GM18502 (cell line): Measurements from ENCODE around the gene FAM210A.
"Not testable (repeated sequence)": the region's sequence is repeated elsewhere in the genome, so short reads cannot be mapped to it uniquely, and the experiment has no call there.

Experiments
- ATAC-seq: cut with Tn5 transposase; IDR thresholded peaks from one replicate; pipeline ENCODE4 v1.9.1; 2021; ENCODE audit warnings: mild to moderate bottlenecking; ENCODE audit not compliant: unreplicated experiment, poor library complexity

FAM210A gene

GRCh38 chr18:13710414-13710831, 15.9 kb downstream of the FAM210A start:
- ATAC-seq, result no peak

- ATAC-seq, result no peak
Observed at GRCh38 chr18:13703899-13704298, 22.5 kb downstream of the FAM210A start.

- no peak for ATAC-seq
Observed at GRCh38 chr18:13700153-13700552, 26.2 kb downstream of the FAM210A start.

GRCh38 chr18:13696961-13697360, 29.4 kb downstream of the FAM210A start:
- no peak for ATAC-seq

GRCh38 chr18:13695337-13695736, 31.0 kb downstream of the FAM210A start:
- ATAC-seq, result not testable (repeated sequence)

- ATAC-seq, result not testable (repeated sequence)
Observed at GRCh38 chr18:13690060-13690459, 36.3 kb downstream of the FAM210A start.

- no peak for ATAC-seq
Observed at GRCh38 chr18:13688191-13689136, 37.9 kb downstream of the FAM210A start.

- ATAC-seq, result no peak
Observed at GRCh38 chr18:13684546-13684945, 41.8 kb downstream of the FAM210A start.

- no peak for ATAC-seq
Observed at GRCh38 chr18:13681701-13682100, 44.7 kb downstream of the FAM210A start.

- no peak for ATAC-seq
Observed at GRCh38 chr18:13680612-13681011, 45.7 kb downstream of the FAM210A start.

GRCh38 chr18:13677350-13677749, 49.0 kb downstream of the FAM210A start:
- not testable (repeated sequence) for ATAC-seq

GRCh38 chr18:13676471-13676870, 49.9 kb downstream of the FAM210A start:
- no peak for ATAC-seq

- no peak for ATAC-seq
Observed at GRCh38 chr18:13672657-13673056, 53.7 kb downstream of the FAM210A start.

- no peak for ATAC-seq
Observed at GRCh38 chr18:13661779-13662256, 64.5 kb downstream of the FAM210A start.

- no peak for ATAC-seq
Observed at GRCh38 chr18:13661051-13661778, 65.1 kb downstream of the FAM210A start.

GRCh38 chr18:13660510-13660909, 65.8 kb downstream of the FAM210A start:
- no peak for ATAC-seq

- ATAC-seq, result no peak
Observed at GRCh38 chr18:13658436-13659204, 67.7 kb downstream of the FAM210A start.

- ATAC-seq, result no peak
Observed at GRCh38 chr18:13657974-13658373, 68.4 kb downstream of the FAM210A start.

GRCh38 chr18:13653746-13654433, 72.5 kb downstream of the FAM210A start:
- no peak for ATAC-seq
